Loucy (cell line): Measurements from ENCODE around the gene SETBP1.

Source experiments
- H2AFZ ChIP-seq: fragments of 200-600 bp; sonication (generic); 2 replicates; pipeline ENCODE4 v1.6.0; 2016; ENCODE audit warnings: antibody characterized with exemption, mild to moderate bottlenecking, low read length, moderate library complexity
- H3F3A ChIP-seq: fragments of 200-600 bp; 2 replicates; pipeline ENCODE4 v1.6.0; 2016; ENCODE audit warnings: antibody characterized with exemption, low read depth, mild to moderate bottlenecking
- H3K27me3 ChIP-seq: fragments of 200-600 bp; sonication (generic); 2 replicates; pipeline ENCODE4 v1.6.1; 2014; ENCODE audit warnings: low read length, mild to moderate bottlenecking; ENCODE audit not compliant: insufficient read depth, poor library complexity, severe bottlenecking
- H3K36me3 ChIP-seq: fragments of 200-600 bp; sonication (generic); 2 replicates; pipeline ENCODE4 v1.6.1; 2016; ENCODE audit warnings: low read length; ENCODE audit not compliant: insufficient read depth
- H3K4me1 ChIP-seq: fragments of 200-600 bp; sonication (generic); 2 replicates; pipeline ENCODE4 v1.5.1; 2014; ENCODE audit warnings: low read length, mild to moderate bottlenecking; ENCODE audit not compliant: insufficient read depth, poor library complexity, severe bottlenecking
- H3K4me2 ChIP-seq: fragments of 200-600 bp; sonication (generic); 2 replicates; pipeline ENCODE4 v1.6.0; 2014; ENCODE audit warnings: antibody characterized with exemption, low read length, low read depth, mild to moderate bottlenecking; ENCODE audit not compliant: poor library complexity, severe bottlenecking
- H3K4me3 ChIP-seq: fragments of 200-600 bp; sonication (generic); 2 replicates; pipeline ENCODE4 v1.5.1; 2014; ENCODE audit warnings: low read length, mild to moderate bottlenecking, mixed read lengths; ENCODE audit not compliant: poor library complexity, severe bottlenecking
- H3K79me2 ChIP-seq: fragments of 200-600 bp; sonication (generic); 2 replicates; pipeline ENCODE4 v1.6.1; 2014; ENCODE audit warnings: low read length; ENCODE audit not compliant: insufficient read depth
- H3K9ac ChIP-seq: fragments of 200-600 bp; sonication (generic); 2 replicates; pipeline ENCODE4 v1.6.0; 2014; ENCODE audit warnings: mild to moderate bottlenecking, low read depth, low read length, moderate library complexity; ENCODE audit not compliant: poor library complexity, severe bottlenecking
- H3K9me2 ChIP-seq: fragments of 200-600 bp; sonication (generic); replicated peaks from 2 replicates; pipeline ENCODE4 v1.6.1; 2016; ENCODE audit warnings: low read depth, low read length, mixed read lengths
- H3K9me3 ChIP-seq: fragments of 200-600 bp; sonication (generic); 2 replicates; pipeline ENCODE4 v1.6.1; 2014; ENCODE audit warnings: mild to moderate bottlenecking, antibody characterized with exemption, low read length, low read depth; ENCODE audit not compliant: insufficient read depth
- H4K20me1 ChIP-seq: fragments of 200-600 bp; sonication (generic); 2 replicates; pipeline ENCODE4 v1.6.0; 2014; ENCODE audit warnings: antibody characterized with exemption, low read length, mild to moderate bottlenecking; ENCODE audit not compliant: insufficient read depth, poor library complexity, severe bottlenecking
- EZH2phosphoT487 ChIP-seq: fragments of 200-600 bp; IDR thresholded peaks from 2 replicates; pipeline ENCODE4 v1.6.1; 2018; ENCODE audit warnings: antibody characterized with exemption, mild to moderate bottlenecking, moderate library complexity, borderline replicate concordance
- TF ChIP-seq, protein P1 (sequence below): fragments of 200-600 bp; sonication (generic); conservative IDR thresholded peaks from 2 replicates; pipeline ENCODE4 v1.5.1; 2014; ENCODE audit warnings: mild to moderate bottlenecking, antibody characterized with exemption, low read length

SETBP1 gene

DNA sequence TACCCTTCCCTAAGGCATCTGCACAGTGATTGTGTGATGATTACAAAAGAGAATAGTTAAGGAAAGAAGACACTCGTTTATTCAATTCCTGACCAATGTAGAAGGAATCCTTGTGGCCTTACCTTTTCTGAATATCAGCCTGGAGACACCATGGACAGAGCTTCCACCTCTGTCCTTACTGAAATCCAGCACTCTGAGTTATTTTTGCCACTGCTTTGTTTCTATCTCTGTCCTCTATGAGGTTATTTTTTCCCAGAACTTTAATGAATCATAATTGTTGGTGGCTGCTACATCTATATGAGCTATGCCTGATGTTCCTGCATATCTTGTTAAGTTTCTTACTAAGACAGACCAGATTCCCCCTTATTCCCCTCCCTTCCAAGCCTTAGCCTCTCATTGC is 275.1 kb downstream of the SETBP1 start:
- H2AFZ ChIP-seq: no peak overlapping the region
- peaks cover 17% of the 10 kb centered on the region for H3K4me1 ChIP-seq
- H4K20me1 ChIP-seq: no peaks in the 10 kb centered on the region

DNA sequence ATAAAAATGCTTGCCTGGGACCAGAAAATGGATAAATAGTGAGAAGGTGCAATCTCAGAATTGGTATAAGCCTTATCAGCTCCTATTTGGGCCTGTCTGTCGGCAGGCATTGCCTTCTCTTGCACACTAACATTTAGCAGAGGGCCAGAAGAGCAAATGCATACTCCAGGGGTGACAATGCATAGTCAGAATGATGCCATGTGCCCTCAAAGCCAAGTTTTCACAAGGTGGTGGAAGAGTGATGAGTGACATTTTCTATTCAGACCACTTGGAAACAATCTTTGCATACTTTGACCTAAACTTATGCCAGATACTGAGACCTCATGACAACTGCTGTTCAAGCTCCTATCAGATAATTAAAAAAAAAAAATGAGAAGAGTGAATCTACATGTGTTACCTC is 276.3 kb downstream of the SETBP1 start:
- no peaks in the 10 kb centered on the region for H3K9me3 ChIP-seq
- H3K4me2 ChIP-seq: no peak overlapping the region
- TF ChIP-seq, protein P1, sequence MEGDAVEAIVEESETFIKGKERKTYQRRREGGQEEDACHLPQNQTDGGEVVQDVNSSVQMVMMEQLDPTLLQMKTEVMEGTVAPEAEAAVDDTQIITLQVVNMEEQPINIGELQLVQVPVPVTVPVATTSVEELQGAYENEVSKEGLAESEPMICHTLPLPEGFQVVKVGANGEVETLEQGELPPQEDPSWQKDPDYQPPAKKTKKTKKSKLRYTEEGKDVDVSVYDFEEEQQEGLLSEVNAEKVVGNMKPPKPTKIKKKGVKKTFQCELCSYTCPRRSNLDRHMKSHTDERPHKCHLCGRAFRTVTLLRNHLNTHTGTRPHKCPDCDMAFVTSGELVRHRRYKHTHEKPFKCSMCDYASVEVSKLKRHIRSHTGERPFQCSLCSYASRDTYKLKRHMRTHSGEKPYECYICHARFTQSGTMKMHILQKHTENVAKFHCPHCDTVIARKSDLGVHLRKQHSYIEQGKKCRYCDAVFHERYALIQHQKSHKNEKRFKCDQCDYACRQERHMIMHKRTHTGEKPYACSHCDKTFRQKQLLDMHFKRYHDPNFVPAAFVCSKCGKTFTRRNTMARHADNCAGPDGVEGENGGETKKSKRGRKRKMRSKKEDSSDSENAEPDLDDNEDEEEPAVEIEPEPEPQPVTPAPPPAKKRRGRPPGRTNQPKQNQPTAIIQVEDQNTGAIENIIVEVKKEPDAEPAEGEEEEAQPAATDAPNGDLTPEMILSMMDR: no peak
- no peak for TF ChIP-seq EZH2phosphoT487
- no peaks in the 10 kb centered on the region for H4K20me1 ChIP-seq
- no peak overlapping the region for H3K9ac ChIP-seq
- no peak overlapping the region for H3K4me3 ChIP-seq
- H3K79me2 ChIP-seq: no peaks in the 10 kb centered on the region
- H3K27me3 ChIP-seq: no peaks in the 10 kb centered on the region
- H3K36me3 ChIP-seq: peaks cover 40% of the 10 kb centered on the region; the same call in 1 of the 2 replicates
- peaks cover 17% of the 10 kb centered on the region for H3K4me1 ChIP-seq
- no peak overlapping the region for H2AFZ ChIP-seq
- no peaks in the 10 kb centered on the region for H3F3A ChIP-seq
- H3K9me2 ChIP-seq: no peaks in the 10 kb centered on the region

More for the DNA sequence above, 275.1 kb downstream of the SETBP1 start:
- H3K4me3 ChIP-seq: no peak overlapping the region
- TF ChIP-seq EZH2phosphoT487: no peak
- no peaks in the 10 kb centered on the region for H3K79me2 ChIP-seq
- no peaks in the 10 kb centered on the region for H3F3A ChIP-seq
- H3K9me2 ChIP-seq: no peaks in the 10 kb centered on the region
- H3K9ac ChIP-seq: no peak overlapping the region
- peaks cover 43% of the 10 kb centered on the region; the same call in 1 of the 2 replicates for H3K36me3 ChIP-seq
- no peaks in the 10 kb centered on the region for H3K27me3 ChIP-seq
- no peaks in the 10 kb centered on the region for H3K9me3 ChIP-seq
- H3K4me2 ChIP-seq: no peak overlapping the region

DNA sequence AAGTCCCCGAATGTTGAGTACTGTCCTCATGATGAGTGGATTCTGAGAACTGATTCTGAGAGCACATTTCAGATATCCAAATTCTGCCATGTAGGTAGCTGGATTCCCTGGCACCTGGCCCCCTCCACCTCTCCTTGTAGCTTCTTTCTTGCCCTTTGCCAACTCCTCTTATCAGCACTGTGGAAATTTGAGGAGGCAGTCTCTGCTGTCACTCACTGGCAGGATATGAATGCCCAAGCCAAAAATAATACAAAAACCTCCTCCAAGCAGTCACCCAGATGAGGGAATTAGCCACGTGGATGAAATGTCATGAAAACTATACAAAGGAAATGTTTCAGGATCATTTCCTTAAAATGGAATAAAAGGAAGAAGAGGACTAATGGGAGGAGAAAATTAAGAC is 276.8 kb downstream of the SETBP1 start:
- Histone ChIP-seq H3F3A (no peaks in the 10 kb centered on the region), H3K9me2 (no peaks in the 10 kb centered on the region), H3K27me3 (no peaks in the 10 kb centered on the region), H4K20me1 (no peaks in the 10 kb centered on the region), H3K4me1 (peaks cover 17% of the 10 kb centered on the region), H2AFZ (no peak overlapping the region), H3K36me3 (peaks cover 36% of the 10 kb centered on the region; the same call in 1 of the 2 replicates), H3K4me3 (no peak overlapping the region), H3K9ac (no peak overlapping the region), H3K9me3 (no peaks in the 10 kb centered on the region), H3K4me2 (no peak overlapping the region), H3K79me2 (no peaks in the 10 kb centered on the region)
- TF ChIP-seq, protein P1: no peak
- TF ChIP-seq EZH2phosphoT487: no peak

DNA sequence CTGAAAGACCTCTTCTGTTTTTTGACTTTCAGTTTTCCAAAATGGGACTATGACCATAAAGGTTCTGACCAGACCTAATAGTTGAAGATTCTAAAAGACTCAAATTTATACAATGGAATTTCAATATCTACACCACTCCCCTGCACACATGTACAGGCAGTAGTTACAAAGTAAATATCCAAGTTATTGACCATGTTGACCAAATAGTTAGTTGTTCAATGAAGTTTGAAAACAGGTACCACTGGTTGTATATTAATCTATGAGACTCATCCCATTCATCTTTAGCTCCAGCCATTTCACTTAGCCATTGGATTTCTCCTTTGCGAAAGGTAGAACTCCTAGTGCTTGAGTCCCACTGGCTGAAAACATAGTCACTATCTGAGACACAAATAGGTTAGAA is 277.4 kb downstream of the SETBP1 start:
- Histone ChIP-seq H3K9me2 (no peaks in the 10 kb centered on the region), H4K20me1 (no peaks in the 10 kb centered on the region), H3K9ac (no peak overlapping the region), H3K4me1 (peaks cover 17% of the 10 kb centered on the region), H3K79me2 (no peaks in the 10 kb centered on the region), H2AFZ (no peak overlapping the region), H3K4me2 (no peak overlapping the region), H3F3A (no peaks in the 10 kb centered on the region), H3K4me3 (no peak overlapping the region), H3K9me3 (no peaks in the 10 kb centered on the region), H3K36me3 (peaks cover 34% of the 10 kb centered on the region; the same call in 1 of the 2 replicates), H3K27me3 (no peaks in the 10 kb centered on the region)
- TF ChIP-seq, protein P1: no peak
- no peak for TF ChIP-seq EZH2phosphoT487
